Measurements from ENCODE around the gene CTNNA3.

GRCh38 chr10:66786709-66787108 lies 909.3 kb downstream of the CTNNA3 start:
- no peak for TF ChIP-seq USF2 (IDR thresholded peaks at IDR 0.05; ENCODE audit: low read depth, low read length)
- TF ChIP-seq CTCF (conservative IDR thresholded peaks at IDR 0.05; ENCODE audit: low read depth, low read length) = no peak
- TF ChIP-seq RCOR1 (IDR thresholded peaks at IDR 0.05; ENCODE audit: insufficient replicate concordance, low read length) = no peak
- TF ChIP-seq POLR2A (IDR thresholded peaks at IDR 0.05; ENCODE audit: low read depth, low read length) = no peak
- TF ChIP-seq MXI1 (IDR thresholded peaks at IDR 0.05; ENCODE audit: borderline replicate concordance, low read depth, low read length) = no peak
- TF ChIP-seq SMC3 (IDR thresholded peaks at IDR 0.05; ENCODE audit: low read depth, low read length) = no peak
- no peak for TF ChIP-seq RAD21 (IDR thresholded peaks at IDR 0.05; ENCODE audit: low read length)
- no peak for TF ChIP-seq CEBPB (IDR thresholded peaks at IDR 0.05; ENCODE audit: low read depth, low read length)
- no peak for TF ChIP-seq RFX5 (IDR thresholded peaks at IDR 0.05; ENCODE audit: low read depth, low read length)
- TF ChIP-seq MAZ (IDR thresholded peaks at IDR 0.05; ENCODE audit: borderline replicate concordance, low read depth, low read length) = no peak
